NCI-H2227 treated with DMSO at 0.1 percent for 48 hours (cell line): ENCODE data around the gene PTPRK.
A peak's percentile ranks its signal among the peaks of the same experiment; 100 is the strongest.

Experiments
- DNase-seq: peaks from one replicate; lab custom pipeline; 2025; lab: John Stamatoyannopoulos, UW

Gene PTPRK

GRCh38 chr6:128520436-128521281 lies at the start of gene PTPRK:
TSS of gene PTPRK (minus strand) at chr6:128520599. CDS start at chr6:128520358, 241 bp downstream.
- DNase-seq: peak; percentile 73

DNA sequence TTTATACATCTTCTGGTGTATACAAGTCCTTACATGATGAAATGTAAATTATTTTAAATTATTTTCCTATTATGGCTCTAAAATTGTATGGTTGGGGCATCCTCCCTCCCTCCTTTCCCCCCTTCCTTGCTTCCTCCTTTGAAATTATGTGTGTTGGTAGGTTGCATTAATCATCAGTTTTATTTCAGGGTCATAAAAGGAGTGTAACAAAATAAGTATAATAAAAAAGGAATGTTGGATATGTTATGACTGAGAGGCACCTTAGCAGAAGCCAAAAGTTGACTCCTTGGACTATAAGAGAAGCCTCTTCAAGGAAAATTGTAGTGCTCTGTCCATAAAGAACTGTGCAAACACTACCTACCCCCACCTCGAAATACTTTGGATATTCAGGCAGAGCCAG lies 46.6 kb upstream of the PTPRK start:
- no peak for DNase-seq

DNA sequence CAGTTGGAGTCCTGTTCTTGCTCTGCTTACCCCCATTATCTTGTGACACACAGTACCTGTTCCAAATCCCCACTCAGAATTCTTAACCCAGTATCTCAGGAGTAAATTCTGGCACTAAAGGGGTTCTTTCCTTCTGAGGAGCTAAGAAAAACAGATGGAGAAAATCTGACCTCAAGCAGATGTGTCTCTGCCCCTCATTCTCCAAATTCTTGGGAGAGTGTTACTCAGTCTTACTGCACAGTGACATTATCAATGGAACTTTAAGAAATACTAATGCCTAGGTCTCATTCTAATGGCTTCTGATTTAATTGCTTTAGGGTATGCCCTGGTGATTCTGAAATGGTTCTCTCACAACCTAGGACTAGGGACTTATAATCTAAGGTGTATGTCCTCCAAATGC lies 40.6 kb upstream of the PTPRK start:
- DNase-seq: no peak

DNA sequence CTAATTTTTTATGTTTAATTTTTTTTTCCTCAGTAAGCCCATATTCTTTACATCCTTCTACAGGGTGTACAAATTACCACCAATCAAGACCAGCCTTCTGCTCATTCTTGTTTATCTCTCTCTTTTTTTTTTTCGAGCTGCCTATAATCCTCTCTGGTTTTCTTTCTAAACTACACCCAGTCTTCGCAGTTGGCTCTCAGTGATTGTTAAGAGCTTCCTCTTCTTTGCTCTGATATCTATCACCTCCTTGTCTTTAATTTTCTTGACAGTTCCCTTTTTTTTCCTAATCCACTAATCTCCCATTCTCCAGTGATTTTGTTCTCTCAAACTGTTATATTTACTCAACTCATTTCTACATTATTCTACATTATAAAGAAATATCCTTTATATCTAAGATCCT lies 38.5 kb upstream of the PTPRK start:
- no peak for DNase-seq

DNA sequence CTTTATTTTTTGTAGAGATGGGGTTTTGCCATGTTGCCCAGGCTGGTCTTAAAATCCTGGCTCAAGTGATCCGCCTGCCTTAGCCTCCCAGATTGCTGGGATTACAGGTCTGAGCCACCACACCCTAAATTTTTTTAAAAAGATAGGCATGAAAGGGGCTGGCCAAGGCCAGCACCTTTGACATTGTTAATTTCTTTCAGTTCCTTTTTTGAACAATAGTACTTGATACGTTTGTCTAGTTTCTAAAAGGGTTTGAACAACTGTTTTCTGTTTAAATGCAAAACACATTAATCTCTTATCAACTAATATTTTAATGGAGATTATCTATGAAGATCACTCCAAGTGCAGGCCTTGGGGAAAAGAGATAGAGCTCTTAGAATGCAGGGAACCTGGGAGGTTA lies 37.6 kb upstream of the PTPRK start:
- no peak for DNase-seq

DNA sequence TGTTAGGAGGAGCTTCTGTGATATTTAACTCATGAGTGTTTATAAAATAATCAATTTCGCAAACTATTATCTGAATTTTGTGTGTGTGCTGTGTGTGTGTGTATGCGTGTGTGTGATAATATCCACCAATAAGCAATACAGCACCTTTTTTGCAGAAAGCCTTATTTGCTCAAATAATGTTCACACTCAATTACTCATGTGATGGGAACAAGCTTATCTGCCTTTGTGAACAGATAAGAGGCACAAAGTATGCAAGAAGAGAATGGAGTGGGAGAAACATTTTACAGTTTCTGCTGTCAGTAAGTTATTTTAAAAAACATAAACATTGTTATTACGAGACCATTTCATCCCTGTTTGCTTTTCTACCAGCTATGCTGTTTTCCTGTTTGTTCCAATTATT lies 36.7 kb upstream of the PTPRK start:
- no peak for DNase-seq

GRCh38 chr6:128554302-128554701 lies 33.9 kb upstream of the PTPRK start:
- no peak for DNase-seq

DNA sequence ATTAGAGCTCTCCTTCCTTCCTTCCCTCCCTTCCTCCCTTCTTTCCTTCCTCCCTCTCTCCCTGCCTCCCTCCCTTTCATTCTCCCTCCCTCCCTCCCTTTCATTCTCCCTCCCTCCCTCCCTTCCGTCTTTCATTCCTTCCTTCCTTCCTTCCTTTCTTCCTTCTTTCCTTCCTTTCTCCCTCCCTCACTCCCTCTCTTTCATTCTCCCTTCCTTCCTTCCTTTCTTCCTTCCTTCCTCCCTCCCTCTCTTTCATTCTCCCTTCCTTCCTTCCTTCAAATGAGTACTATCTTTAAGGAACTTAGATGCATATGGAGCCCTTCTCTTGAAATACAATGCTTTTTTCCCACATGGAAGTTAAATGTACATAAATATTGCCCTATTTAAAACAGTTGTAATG lies 20.9 kb upstream of the PTPRK start:
- DNase-seq: no peak

- DNase-seq: no peak
These were observed 18.4 kb upstream of the PTPRK start for GRCh38 chr6:128538763-128539162.

DNA sequence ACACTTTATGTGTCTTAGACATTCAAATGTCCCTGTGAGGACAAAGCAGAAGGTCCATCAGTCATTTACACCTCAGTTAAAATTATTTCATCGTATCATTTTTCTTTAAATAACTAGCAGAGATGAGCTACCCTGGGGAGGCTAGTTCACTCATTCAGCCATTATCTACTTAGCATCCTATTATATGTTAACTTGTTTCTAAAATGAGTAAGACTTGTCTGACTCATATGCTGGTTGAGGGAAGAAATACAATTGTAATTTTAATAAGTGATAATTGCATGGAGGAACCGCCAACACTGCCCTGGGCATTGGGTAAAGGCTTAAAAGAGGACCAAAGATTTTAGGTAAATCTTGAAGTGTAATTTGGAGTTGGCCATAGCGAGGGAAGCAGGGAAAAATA lies 12.4 kb upstream of the PTPRK start:
- DNase-seq: no peak

DNA sequence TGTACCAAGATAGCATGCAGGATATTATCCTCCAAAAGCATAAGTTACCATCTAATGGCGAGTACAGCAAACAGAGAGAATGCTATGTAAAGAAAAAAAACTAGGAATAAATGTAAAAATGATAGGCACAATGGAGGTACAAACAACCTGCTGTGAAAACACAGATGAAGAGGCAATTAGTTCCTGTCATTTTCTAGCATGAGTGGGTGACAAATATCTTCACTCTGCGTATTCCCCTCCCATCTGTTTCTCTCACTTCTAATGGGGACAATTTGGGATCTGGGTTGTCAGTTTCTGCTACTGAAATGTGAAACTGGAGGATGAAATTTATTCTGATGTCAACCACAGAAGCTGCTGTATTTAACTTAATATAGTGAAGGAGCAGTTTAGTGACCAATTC lies 11.7 kb upstream of the PTPRK start:
- DNase-seq: peak; percentile 57

GRCh38 chr6:128531696-128532095 lies 11.3 kb upstream of the PTPRK start:
- peak; percentile 57 for DNase-seq

DNA sequence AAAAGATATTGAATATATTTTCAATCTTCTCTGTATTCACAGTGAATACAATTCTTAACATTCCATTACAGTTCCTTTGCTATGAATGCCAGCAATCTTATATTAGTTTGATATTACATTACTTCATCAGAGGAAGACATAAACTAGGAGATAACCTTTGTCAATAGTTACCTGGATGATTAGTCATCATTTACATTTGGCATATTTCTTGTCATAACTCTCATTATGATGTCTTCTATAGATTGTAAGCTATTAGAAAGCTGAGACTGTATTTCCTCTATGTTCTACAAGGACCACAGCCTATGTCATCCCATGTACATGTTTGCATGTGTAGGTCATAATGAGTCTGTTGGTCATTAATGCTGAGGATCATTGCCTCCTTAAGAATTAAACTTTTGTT lies 7.8 kb upstream of the PTPRK start:
- no peak for DNase-seq

DNA sequence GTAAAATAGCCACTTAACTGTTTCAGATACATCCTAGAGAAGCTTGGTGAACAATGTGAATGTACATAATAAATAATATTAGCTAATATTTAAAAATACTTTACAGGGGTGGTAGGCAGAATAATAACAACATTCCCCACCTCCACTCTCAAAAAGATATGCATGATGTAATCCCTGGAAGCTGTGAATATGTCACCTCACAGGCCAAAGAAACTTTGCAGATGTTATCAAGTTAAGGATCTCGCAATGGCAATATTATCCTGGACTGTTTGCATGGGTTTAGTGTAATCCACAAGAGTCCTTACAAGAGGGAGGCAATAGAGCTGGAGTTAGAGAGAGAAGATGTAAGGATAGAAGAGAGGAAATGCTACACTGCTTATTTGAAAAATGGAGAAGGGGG lies 7.0 kb upstream of the PTPRK start:
- DNase-seq: no peak

- DNase-seq: no peak
These were observed 5.9 kb upstream of the PTPRK start for GRCh38 chr6:128526152-128526914.

DNA sequence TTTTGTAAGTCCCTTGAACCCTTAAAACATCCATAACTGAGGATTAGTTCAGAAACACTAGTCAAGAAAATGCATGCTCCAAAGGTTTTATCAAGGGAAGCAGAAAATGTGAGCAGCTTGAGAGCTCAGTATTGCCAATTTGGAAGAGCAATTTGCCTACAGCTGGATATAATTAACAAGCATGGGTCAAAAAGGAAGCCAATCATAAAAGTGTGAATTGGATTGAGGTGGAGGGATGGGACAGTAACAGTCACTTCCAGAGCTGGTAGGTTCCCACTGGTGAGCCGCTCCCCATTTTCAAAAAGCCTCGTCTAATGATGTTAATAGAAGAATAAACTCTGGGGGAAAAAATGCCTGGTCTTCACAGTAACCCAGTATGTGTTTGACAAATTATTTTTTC lies 5.0 kb upstream of the PTPRK start:
- DNase-seq: no peak

GRCh38 chr6:128521282-128521632 lies 858 bp upstream of the PTPRK start:
- no peak for DNase-seq

DNA sequence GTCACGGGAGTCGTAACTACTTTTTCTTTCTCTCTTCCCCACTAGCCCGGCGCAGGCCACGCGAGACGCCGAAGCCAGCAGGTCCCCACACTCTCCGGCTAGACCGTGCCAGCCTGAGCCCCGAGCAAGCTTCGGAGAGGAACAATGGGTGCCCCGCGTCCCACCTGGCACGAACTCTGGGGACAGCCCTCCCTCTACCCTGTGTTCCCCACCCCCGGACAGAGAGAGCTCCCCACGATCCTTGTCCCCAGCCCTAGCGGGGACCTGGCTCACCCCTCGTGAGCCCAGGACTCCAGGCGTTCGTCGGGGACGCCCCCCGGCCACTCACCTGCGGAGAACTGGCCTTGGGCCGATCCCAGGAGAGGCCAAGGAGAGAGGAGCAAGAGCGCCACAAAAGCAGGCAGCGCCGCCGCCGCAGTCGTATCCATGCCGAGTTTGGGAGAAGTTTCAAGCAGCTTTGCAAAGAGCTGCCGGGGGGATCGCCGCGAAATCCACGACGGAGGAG lies 416 bp downstream of the PTPRK start:
- DNase-seq: no peak

DNA sequence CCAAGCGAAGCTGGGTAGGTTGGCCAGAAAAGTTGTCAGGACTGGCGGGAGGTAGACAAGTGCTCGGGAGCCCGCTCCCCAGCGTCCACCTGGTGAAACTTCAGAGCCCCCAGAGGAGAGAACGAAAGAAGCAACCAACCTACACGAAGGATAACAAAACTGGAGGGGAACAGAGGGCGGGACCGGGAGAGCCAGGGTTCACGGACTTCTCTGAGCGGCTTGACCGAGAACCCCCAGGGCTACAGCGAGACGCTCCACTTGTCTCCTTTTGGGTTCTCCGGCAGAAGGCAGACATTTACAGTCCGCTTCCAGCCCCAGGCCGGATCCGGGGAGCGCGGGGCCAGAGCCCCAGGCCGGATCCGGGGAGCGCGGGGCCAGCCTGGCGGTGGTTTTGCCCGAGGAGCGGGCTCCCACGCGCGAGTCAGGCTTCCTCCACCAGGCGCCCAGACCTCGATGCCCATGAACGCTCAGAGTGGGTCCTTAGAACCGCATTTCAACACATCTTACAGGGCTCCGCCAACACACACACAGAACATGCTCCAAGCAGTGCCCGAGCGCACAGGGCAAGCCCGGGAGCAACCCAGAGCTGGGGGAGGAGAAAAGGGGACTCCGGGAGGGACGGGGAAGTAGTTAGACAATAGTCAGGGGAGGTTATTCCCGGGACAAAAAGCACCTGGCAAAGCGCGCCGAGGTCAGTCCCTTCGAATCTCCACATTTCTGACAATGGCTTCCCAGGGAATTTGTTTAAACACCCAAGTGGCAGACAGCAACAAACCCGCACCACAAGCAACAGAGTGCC lies 1.1 kb downstream of the PTPRK start:
- no peak for DNase-seq

DNA sequence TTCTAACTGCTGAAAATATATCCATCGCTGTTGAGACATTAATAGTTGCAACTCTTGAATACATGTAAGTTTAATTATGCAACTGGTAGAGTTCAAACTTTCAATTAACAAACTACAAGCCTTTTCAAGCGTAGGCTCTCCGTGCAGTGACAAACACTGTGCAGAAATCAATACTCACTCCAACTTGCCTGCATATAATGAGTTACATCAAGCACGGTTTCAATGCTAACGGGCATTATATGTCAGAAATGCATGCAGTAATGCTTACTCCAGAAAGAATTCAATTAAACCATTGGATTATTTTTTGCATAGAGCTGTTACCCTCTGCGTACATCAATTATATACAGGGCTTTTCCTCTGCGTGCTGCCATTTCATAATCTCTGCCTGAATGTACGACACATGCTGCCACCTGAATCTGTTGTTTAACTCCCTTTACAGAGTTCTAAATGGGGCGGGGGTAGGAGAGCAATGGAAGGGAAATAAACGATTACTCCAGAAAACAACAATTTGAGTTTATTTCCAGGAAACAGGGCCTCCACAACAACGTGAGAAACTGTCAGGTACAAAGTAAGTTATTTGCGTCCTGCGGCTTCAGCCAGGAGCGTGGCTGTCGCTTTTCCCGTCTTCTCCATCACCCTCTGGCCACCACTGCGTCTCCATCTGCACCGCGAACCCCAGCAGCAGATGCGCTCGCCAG lies 1.8 kb downstream of the PTPRK start:
- DNase-seq: no peak

GRCh38 chr6:128517124-128517523 lies 3.3 kb downstream of the PTPRK start:
- no peak for DNase-seq

- DNase-seq: no peak
These were observed 3.9 kb downstream of the PTPRK start for GRCh38 chr6:128516514-128516898.
